Body of pancreas (tissue), 4 donors: ENCODE measurements around the gene SYCP3. TPM values are rescaled to one million over a fixed set of nuclear protein-coding genes. Genes with fewer than 3 reads are reported as not detected.

Experiments
- ATAC-seq: fragments of 150-250 bp; one replicate; pipeline ENCODE4 v1.9.1; 2016
- DNase-seq, 4 donors: peaks; one replicate each; pipeline ENCODE4 v3.0.0-alpha.2; 2019
- H3K27ac ChIP-seq, 4 donors: fragments of 200-600 bp; sonication (generic); 1 replicate in 3 of 4; 2 replicates in 1 of 4; pipeline versions ENCODE4 v1.5.1 to v1.6.1; 2016 to 2019; ENCODE audit warnings: mild to moderate bottlenecking in 1 of 4, mixed read lengths in 1 of 4, moderate library complexity in 1 of 4
- H3K27me3 ChIP-seq, 2 donors: fragments of 200-600 bp; sonication (generic); one replicate each; pipeline ENCODE4 v1.6.0; 2016; ENCODE audit warnings: mild to moderate bottlenecking in 1 of 2
- H3K36me3 ChIP-seq, 2 donors: fragments of 200-600 bp; sonication (generic); replicated peaks in 1 of 2; 2 replicates each; pipeline ENCODE4 v1.5.1; 2016; ENCODE audit warnings: low read depth in 2 of 2; ENCODE audit not compliant: insufficient read depth in 1 of 2
- H3K4me1 ChIP-seq: fragments of 200-600 bp; sonication (generic); one replicate; pipeline ENCODE4 v1.6.0; 2016
- H3K4me3 ChIP-seq, 2 donors: fragments of 200-600 bp; sonication (generic); 1 replicate in 1 of 2; 2 replicates in 1 of 2; pipeline ENCODE4 v1.5.1; 2016 to 2019
- H3K9me3 ChIP-seq, 3 donors: fragments of 200-600 bp; sonication (generic); 1 replicate in 2 of 3; 2 replicates in 1 of 3; pipeline ENCODE4 v1.5.1; 2016
- CTCF ChIP-seq, 7 experiments: fragments of 450-650 bp in 4 of 7; fragments of 200-600 bp in 3 of 7; sonication (generic) in 3 of 7; IDR thresholded peaks; one replicate each; pipeline ENCODE4 v1.5.1; 2016 to 2019; ENCODE audit warnings: antibody characterized with exemption in 7 of 7
- POLR2A ChIP-seq, 3 donors: fragments of 450-650 bp; IDR thresholded peaks; one replicate each; pipeline ENCODE4 v1.6.1; 2016; ENCODE audit warnings: antibody characterized with exemption in 3 of 3, mild to moderate bottlenecking in 2 of 3
- WGBS, 2 donors: methylation state at CpG; one replicate each; pipeline ENCODE4 v1.1.5; 2017; 5-methylcytosine and 5-hydroxymethylcytosine counted together
- intact Hi-C: fragments of 100-400 bp; cut with DNase I; formaldehyde crosslinking; loops from one replicate; pipeline ENCODE4 v1.15.1; 2023
- total RNA-seq, 2 donors: library from RNA; depleted of rRNA; stranded (reverse); fragments of >200 nt; gene quantifications; one replicate each; pipeline ENCODE4 v1.1.0, GENCODE V29; 2016

The SYCP3 gene
- total RNA-seq, 2 donors from 2014 or later = 0.26 TPM; not detected in 1

GRCh38 chr12:101772012-101772775, 32.9 kb upstream of the SYCP3 start:
- intact Hi-C loops = no loop called here
- no peaks in the 10 kb centered on the region for H3K4me1 ChIP-seq
- no peaks in the 10 kb centered on the region for H3K9me3 ChIP-seq
- no peak overlapping the region for H3K27ac ChIP-seq
- no peaks in the 10 kb centered on the region for H3K27me3 ChIP-seq
- 78% methylated on average over 5 of the region's 5 CpGs for WGBS, 2 donors
- peaks cover 0 to 2% of the 10 kb centered on the region in 2 donors for H3K36me3 ChIP-seq
- H3K4me3 ChIP-seq = no peak overlapping the region
- TF ChIP-seq POLR2A (IDR thresholded peaks at IDR 0.05) (no peak), CTCF (IDR thresholded peaks at IDR 0.05) (no peak)
- no peak for DNase-seq
- ATAC-seq = no peak

GRCh38 chr12:101769865-101770264, 30.6 kb upstream of the SYCP3 start:
- intact Hi-C loops = no loop called here
- TF ChIP-seq POLR2A (IDR thresholded peaks at IDR 0.05) (no peak), CTCF (IDR thresholded peaks at IDR 0.05) (no peak)
- no peak for DNase-seq

GRCh38 chr12:101768781-101769180, 29.5 kb upstream of the SYCP3 start:
- no peaks in the 10 kb centered on the region for H3K4me1 ChIP-seq
- H3K27me3 ChIP-seq = no peaks in the 10 kb centered on the region
- ATAC-seq (no peak), DNase-seq (no peak)
- WGBS, 2 donors = 26 to 44% methylated on average over 2 of the region's 2 CpGs
- TF ChIP-seq POLR2A (IDR thresholded peaks at IDR 0.05) (no peak), CTCF (IDR thresholded peaks at IDR 0.05) (no peak)
- no peak overlapping the region for H3K27ac ChIP-seq
- H3K4me3 ChIP-seq = no peak overlapping the region
- intact Hi-C loops = no loop called here
- no peaks in the 10 kb centered on the region for H3K36me3 ChIP-seq
- no peaks in the 10 kb centered on the region for H3K9me3 ChIP-seq

More at GRCh38 chr12:101769865-101770264, 30.6 kb upstream of the SYCP3 start:
- 64 to 73% methylated on average over 5 of the region's 5 CpGs for WGBS, 2 donors
- Histone ChIP-seq H3K4me1 (no peaks in the 10 kb centered on the region), H3K36me3 (no peaks in the 10 kb centered on the region), H3K9me3 (no peaks in the 10 kb centered on the region), H3K4me3 (no peak overlapping the region), H3K27me3 (no peaks in the 10 kb centered on the region), H3K27ac (no peak overlapping the region)
- ATAC-seq = no peak

- no peaks in the 10 kb centered on the region for H3K27me3 ChIP-seq
- no peaks in the 10 kb centered on the region for H3K36me3 ChIP-seq
- intact Hi-C loops = no loop called here
- ATAC-seq (no peak), DNase-seq (no peak)
- TF ChIP-seq POLR2A (IDR thresholded peaks at IDR 0.05) (no peak), CTCF (IDR thresholded peaks at IDR 0.05) (no peak)
- no peak overlapping the region for H3K27ac ChIP-seq
- H3K4me3 ChIP-seq = no peak overlapping the region
- 73 to 92% methylated on average over 1 of the region's 1 CpG for WGBS, 2 donors
- no peaks in the 10 kb centered on the region for H3K9me3 ChIP-seq
- H3K4me1 ChIP-seq = no peaks in the 10 kb centered on the region
Measured at GRCh38 chr12:101767537-101767936, 28.3 kb upstream of the SYCP3 start.
